NOMO-1 treated with dmso at 0.1 percent for 144 hours (cell line): ENCODE data around the gene EIF2A.
A peak's percentile ranks its signal among the peaks of the same experiment; 100 is the strongest.
"Not testable (repeated sequence)": the region's sequence is repeated elsewhere in the genome, so short reads cannot be mapped to it uniquely, and the experiment has no call there.

ENCODE experiments used
- DNase-seq: peaks from one replicate; lab custom pipeline; 2025; ENCODE audit not compliant: unreplicated experiment; lab: John Stamatoyannopoulos, UW

Gene EIF2A

DNA sequence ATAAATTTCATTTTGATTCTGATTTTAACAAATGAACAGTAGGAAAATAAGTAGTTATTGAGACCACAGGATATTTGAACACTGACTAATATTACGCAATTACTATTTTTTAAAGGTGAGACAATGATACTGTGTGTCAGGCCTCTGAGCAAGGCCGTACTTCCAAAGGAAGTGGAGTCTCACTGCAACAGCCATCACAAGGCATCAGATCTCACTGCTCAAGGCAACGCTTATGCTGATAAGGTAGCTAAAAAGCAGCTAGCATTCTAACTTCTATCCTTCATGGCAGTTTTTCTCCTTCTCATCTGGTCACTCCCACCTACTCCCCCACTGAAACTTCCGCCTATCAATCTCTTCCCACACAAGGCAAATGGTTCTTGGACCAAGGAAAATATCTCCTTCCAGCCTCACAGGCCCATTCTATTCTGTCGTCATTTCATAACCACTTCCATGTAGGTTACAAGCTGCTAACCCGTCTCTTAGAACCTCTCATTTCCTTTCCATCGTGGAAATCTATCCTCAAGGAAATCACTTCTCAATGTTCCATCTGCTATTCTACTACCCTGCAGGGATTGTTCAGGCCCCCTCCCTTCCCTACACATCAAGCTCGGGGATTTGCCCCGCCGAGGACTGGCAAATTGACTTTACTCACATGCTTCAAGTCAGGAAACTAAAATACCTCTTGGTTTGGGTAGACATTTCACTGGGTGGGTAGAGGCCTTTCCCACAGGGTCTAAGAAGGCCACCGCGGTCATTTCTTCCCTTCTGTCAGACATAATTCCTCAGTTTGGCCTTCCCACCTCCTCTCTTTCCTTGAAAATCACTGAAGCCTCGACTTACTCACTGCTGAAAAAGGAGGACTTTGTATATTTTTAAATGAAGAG, 54.3 kb downstream of the EIF2A start:
- DNase-seq = not testable (repeated sequence)

DNA sequence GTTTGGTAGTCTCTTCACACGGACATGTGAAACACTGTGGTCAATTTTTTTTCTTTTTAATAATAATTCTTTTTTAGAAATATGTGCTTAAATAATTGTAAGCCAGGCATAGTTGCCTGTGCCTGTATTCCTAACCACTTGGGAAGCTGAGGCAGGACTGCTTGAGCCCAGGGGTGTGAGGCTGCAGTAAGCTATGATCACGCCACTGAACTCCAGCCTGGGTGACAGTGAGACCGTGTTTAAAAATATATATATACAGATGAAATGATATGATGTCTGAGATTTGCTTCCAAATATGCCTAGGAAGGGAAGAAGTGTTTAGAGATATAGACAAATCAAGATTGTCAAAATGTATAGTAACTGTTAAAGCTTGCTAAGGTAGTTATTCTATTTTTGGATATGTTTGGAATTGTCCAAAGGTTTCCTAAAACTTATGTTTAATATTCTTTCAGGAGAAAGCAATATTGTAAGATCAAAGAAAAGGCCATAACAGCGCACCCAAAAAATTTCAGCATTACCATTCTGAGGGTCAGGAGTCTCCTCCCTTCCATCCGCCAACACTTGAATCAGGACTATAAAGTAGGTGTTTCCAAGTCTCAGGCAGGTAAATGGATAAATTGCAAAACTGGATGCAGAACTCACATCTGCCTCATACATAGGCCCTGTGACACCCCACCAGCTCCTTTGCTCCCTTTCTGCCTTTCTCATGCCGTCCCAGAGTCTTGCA, 56.0 kb downstream of the EIF2A start:
- DNase-seq = no peak

DNA sequence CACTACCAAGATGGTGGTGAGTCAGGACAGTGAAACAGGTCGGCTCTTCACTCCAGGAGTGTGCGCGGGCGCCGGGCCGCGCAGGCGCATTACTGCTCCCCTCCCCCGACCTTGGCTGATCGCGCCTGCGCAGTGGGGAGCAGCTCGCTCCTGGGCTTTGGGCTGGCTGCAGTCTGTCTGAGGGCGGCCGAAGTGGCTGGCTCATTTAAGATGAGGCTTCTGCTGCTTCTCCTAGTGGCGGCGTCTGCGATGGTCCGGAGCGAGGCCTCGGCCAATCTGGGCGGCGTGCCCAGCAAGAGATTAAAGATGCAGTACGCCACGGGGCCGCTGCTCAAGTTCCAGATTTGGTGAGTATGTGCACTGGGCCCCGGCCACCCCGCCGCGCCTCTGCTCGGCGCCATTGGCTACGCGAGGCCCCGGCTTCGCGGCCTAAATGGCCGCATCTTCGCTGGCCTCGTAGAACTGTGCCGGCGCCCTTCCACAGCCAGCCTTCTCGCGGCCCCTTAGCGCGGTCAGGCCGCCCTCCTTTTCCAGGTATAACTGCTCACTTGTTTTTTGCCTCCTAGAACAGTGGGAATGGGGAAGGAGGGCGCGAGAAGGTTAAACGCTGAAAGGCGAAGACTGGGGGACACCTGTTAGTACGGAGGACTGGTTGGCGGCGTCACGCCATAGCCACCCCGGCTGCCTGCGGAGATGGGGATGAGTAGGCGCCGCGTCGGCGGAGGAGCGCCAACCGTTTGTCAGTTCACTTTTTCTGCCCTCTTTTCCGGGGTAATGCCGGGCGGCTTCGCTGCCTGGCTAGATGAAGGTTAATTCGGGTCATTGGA, 56.8 kb downstream of the EIF2A start, which contains the start of gene SELENOT:
Gene SELENOT (plus strand): TSS at position 169 of the 827 bp plus-strand sequence. CDS start 42 bp downstream, at position 211.
- peak; percentile 93 for DNase-seq

DNA sequence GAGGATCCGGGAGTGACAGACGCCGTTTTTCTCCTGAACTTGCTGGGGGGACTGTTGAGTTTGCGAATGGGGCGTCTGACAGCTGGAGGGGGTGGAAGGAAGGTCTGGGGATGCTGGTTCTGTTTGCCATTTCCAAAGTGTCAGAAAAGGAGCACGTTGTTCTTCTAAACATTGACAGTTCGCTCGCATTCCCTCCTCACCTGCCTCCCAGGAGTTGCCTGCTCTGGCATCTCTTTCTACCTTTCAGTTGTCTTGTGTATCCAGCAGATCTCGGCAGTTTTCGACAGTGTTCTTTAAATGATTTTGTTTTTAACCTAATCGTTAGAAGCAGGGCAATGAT, 57.4 kb downstream of the EIF2A start:
- DNase-seq = no peak

DNA sequence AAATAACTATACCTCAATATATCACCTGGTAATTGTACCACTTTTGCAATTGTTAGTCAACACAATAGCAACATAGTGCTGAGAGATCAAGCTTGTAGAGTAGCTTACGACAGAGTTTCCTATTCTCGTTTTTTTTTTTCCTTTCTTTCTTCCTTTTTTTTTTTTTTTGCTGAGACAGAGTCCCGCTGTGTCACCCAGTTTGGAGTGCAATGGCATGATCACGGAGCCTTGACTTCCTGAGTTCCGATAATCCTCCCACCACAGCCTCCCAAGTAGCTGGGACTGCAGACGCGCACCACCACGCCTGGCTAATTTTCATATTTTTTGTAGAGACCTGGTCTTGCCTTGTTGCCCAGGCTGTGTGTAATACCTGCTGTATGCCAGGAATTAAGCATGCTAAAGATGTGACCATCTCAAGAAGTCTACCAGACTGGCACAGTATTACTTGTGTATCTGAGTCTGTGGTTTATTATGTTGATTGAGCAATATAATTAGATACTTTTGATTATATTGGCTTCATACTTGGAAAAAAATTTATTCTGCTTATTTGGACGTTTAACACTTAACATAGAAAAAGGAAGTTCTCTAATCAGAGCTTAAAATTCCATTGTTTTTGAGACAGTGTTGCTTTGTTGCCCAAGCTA, 59.5 kb downstream of the EIF2A start:
- DNase-seq = peak; percentile 26

DNA sequence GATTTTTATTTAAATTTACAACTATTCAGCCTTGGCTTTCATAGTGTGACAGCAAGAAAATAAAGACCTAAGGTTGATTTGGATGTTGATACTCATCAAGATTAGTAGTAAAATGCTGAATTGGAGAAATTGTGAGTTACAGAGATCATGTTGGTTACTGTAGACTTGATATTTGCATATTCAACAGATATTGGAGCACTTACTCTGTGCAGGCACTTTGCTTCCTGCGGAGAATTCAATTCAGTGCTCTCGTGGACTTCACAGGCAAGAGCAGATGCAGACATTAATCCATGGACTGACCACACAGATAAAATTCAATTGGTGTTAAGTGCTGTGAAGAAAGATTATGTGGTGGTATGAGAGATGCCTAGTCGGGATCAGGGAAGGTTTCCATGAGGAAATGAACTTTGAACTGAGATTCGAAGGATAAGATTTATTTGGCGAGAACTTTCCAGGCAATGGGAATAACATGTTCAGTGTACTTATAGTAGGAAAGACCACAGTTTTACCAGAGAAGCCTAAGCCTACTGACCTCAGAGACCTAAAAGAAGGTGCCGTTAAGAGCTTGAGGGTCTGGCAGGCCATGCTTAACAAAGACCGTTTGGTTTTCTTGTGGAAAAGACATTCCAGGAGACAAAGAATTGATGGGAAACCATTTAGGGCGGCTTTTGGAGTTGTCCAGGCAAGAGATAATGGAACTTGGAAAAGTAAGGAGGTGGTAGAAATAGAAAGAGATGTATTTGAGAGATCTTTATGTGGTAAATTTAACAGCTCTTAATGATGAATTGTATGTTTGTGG, 60.9 kb downstream of the EIF2A start:
- no peak for DNase-seq

DNA sequence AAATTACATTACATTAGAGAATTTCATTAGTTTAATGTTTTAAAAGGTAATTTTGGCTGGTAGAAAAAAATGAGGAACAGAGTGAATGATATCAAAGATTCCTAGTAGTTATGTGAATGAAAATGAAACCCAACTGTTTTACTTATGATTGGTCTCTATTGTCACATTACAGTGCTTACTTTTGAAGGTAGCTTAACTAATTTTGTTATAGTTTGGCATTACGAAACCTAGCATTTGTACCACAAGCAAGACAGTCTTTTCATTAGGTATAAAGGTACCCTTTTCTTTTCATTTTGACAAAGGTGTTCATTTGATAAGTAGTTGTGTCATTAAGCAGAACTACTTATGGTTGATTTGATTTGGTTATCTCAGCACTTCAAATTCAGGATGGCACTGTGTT, 63.4 kb downstream of the EIF2A start:
- no peak for DNase-seq

DNA sequence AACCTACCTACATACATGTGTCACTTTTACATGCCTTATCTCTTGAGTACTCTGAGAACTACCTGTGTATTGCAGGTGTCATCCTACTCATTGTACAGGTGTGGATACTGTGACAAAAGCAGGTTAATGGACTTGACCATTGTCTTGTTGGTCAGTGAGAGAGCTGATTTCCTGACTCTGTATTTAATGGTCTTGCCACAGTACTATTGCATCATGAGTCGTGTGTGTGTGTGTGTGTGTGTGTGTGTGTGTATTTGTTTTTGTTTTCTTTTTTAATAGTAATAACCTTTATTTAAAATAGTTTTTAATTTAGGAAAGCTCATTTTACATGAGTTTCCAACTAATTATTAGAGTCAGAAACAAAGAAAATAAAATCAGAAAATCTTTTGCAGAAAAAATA, 64.2 kb downstream of the EIF2A start:
- DNase-seq = no peak

DNA sequence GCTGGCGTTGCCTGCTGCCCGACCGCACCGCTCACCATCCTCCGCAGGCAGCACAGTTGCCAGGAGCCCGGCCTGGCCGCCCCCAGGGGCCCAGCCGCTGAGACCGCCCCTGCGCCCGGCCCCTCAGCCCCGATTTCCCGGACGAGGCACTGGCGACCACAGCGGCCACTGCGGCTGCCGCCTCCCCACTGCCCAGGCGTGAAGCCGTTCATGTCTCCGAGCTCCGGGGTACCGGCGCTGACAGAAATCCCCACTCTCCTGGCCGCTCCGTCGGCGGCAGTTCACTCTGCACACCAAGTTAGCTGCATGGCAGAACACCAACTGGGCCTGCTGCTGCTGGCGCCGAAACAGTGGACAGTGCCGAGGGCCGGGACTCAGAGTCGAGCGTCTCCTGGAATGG, 65.1 kb downstream of the EIF2A start:
- DNase-seq = no peak

DNA sequence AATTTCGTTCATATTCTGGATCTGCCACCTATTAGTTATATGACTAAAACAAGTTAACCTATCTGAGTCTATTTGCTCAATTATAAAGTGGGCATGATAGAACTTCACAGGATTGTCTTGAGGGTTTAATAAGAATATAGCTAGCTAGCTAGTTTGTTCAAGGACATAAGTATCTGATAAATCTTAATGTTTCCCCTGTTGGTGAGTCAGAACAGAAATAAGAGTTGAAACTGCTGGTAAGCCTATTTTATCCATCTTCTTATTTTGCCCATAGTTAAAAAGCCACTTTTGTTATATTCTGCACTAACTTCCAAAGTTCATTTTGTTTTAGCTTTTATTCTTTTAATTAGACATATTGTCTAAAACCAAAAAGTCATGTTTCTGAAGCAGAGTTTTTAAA, 65.9 kb downstream of the EIF2A start:
- no peak for DNase-seq

DNA sequence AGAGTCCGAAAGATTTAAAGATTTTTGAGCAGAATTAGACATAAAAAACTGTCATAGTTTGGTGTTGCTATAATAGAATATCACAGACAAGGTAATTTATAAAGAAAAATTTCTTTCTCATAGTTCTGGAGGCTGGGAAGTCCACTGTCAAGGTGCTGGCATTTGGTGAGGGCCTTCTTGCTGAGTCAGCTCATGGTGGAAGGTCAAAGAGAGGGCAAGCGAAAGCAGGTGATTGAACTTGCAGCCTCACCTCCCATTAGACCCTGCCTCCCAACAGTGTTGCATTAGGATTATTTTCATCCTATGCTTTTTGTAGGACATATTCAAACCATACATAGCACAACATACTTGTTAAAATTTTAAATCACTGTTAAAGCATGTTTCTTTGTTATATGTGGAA, 66.4 kb downstream of the EIF2A start:
- DNase-seq = no peak

DNA sequence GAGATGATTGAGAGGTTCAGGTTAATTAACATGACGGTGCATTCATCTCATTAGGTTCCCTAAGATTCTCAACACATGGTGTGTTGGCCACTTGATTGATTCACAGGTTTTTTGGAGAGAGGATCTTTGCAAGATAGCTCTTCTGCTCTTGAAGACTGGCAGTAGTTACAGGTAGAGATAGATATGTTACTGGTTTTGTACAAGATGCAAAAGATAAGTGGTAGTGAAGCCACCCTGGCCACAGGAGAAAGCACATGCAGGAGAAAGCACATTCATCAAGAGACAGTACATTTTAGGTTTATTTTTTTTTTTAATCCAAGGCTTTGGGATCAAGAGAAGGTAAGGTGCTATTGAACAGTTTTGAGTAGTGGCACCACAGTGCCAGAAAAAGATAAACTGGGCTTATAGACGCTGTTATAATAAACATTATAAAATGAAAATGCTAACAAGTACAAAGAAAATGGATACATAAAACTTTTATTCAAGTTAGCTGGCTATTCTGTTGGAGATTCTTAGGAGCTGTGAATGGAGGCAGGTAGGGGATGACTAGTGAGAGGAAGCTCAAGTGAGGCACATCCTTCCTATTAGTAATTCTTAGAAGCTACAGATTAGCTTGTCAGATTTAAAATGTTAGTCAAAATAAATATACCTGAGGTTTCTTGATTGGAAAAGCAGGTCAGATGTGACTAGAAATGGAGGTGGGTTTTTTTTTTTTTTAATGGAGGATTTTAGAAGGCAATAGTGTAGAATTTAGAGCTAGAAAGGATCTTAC, 67.3 kb downstream of the EIF2A start:
- DNase-seq = no peak

DNA sequence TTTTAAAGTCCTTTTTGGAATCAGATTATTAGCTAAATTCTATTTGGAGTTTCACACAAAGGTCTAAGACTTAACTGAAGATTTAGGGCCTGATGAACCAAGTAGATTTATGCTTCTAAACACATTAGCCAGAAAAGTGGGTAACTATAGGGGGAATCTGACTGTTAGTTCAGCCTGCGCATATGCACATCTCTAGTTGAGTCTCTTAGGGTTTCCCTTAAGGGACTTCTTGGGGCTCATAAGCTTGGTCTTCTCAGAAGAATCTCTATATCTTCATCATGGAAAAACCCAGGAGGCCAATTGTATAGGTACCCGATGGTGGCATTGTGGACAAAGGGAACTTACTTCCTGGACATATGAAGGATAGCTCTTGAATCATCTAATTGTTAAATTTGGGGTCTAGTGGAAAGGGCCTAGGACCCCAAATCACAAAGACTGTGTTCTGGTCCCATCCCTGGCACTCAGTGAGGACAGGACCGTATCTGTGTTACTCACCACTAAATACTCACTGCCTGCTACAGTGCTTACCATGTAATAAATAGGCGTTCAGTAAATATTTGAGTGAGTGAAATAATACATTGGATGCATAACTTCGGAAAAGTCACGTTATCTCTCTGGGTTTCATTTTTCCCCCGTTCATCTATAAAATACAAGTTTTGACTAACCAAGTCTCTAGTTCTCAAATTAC, 73.6 kb downstream of the EIF2A start:
- no peak for DNase-seq

DNA sequence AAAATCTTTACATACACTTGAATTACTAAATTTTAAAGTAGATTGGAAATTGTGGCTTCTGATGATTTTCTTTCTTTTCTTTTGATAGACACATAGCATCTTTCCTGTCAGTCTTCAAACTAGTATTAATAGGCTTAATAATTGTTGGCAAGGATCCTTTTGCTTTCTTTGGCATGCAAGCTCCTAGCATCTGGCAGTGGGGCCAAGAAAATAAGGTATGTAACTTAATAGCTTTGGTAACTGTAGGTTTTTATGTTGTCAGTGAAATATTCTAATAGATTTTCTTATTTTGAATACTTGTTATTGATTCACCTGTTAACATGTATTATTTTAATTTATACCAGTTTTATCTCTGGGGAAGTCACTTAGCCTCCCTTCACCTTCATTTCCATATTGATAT, 76.4 kb downstream of the EIF2A start:
- DNase-seq = not testable (repeated sequence)

DNA sequence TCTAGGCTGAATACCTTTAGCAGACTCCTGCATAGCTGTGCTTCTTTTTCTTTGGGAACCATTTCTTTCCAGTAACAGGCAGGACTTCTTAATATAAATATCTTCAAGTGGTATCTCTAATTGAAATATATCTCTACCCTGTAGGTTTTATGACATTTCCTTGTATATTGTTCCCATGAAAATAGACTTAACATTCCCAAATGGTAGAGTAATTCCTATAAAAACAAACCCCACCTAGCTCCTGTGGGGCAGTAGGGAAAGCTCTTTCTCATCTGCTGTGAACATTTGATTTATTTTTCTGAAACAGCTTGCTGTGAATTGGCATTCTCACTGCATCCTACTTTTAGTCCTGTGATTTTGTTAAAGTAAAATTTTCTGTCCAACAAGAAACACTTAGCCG, 77.4 kb downstream of the EIF2A start:
- no peak for DNase-seq

DNA sequence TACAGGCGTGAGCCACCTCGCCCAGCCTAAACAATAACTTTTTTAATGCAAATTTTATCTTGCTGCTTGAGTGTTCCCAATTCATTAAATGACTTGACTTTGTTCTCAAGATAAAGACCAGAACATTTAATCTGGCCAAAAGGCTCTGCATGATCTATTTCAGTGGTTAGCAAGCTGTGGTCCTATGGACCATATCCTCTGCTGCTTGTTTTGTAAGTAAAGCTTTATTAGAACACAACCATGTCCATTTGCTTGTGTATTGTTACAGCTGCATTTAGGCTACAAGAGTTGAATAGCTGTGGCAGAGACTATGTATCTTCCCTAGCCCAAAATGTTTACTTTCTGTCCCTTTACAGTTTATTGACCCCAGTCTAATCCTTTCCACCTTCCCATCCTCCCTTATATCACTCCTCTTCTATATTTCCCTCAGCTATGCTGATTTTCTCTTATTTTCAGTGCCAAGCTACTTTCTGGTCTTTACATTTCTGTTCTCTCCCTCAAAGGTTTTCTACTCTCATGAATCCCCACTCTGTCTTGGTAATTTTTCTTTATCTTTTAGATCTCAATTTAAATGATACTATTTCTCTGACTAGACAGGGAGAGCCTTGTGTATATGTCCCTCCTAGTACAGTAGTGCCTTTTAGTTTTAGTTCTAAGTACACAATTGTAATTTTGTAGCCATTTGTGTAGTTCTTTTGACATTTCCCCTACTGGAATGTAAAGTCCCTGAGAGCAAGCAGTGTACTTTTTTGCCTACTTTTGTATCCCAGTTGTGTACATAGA, 79.8 kb downstream of the EIF2A start:
- DNase-seq = no peak

DNA sequence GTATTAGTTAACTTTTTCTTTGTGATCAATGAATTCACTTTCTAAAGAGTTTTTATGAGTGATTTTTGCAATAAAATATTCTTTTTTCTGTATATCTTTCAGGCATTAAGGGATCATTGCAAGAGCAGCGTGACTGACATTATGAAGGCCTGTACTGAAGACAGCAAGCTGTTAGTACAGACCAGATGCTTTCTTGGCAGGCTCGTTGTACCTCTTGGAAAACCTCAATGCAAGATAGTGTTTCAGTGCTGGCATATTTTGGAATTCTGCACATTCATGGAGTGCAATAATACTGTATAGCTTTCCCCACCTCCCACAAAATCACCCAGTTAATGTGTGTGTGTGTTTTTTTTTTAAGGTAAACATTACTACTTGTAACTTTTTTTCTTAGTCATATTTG, 81.0 kb downstream of the EIF2A start:
- DNase-seq = no peak
